ENCODE measurements around the gene HFE.

HFE gene

DNA sequence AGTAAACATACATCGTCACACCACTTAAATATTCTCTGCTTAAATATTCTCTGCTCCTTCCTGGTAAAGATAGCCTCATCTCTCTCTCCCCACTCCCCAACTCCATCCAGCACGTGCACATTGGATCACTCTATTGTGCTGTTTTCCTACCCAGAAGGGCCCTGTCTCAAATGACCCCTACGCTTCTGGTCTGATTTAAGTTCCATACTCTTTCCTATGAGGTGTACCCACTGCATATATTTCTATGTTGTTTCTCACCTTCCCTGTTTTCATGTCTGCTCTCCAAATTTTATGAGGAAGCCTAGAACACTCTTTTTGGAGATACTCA is 53.7 kb downstream of the HFE start:
- no peak for DNase-seq

DNA sequence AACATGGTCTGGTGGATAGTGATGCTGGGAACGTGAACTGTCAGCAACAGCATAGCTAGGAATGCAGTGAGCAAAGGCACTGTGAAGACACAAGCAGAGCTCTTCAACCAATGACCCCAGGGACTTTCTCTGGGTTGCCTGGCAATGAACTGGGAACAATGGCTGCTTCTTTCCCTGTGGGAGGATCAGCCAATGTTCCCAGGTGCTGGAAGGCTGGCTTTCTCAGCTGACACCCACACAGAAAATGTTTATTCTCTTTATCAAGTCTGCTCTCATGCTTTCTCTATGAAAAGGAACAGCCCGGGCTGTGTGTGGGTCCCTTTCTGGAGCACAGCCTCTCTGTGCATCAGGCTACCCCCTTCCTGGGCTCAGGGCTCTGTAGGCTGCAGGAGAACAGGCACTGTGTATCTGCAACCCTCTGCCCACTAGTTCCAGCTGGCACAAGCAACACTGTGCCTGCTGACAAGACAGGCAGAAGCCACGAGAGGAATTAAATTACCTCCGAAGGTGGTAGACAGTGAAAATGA is 54.2 kb downstream of the HFE start:
- DNase-seq: no peak

DNA sequence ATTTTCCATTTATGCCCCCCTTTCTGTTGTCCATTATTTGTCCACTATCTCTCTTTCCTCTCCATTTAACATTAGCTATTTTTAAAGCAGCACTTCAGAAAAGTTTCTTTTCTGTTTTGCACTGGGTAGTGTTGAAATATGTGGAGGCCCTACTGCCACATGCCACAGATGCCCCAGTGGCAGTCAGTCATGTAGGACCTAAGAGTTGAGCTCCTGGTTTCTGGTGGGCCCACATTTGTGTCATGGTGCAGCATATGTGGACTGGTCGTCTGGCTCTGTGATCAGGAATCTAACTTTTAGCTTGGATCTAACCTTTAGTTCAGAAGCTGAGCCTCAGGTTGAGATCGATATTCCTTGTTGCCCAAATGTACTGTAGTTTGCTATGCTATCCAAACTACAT is 54.8 kb downstream of the HFE start:
- no peak for DNase-seq
